Spinal cord (tissue), 10 donors: Measurements from ENCODE around the gene DLEU7. TPM values are rescaled to one million over a fixed set of nuclear protein-coding genes. Genes with fewer than 3 reads are reported as not detected.

Experiments used
- DNase-seq, 6 donors: peaks; one replicate each; pipeline versions ENCODE4 v3.0.0 to v3.0.0-alpha.2; 2013 to 2015; ENCODE audit warnings: low spot score in 6 of 6, low read depth in 4 of 6
- H3K27ac ChIP-seq: one replicate; pipeline ENCODE4 v1.5.1; 2013; ENCODE audit warnings: low read depth, low read length, control low read depth
- H3K27me3 ChIP-seq: one replicate; pipeline ENCODE4 v1.6.1; 2013; ENCODE audit warnings: low read length; ENCODE audit not compliant: control insufficient read depth, insufficient read depth
- H3K36me3 ChIP-seq: one replicate; pipeline ENCODE4 v1.6.1; 2013; ENCODE audit warnings: low read length; ENCODE audit not compliant: control insufficient read depth, insufficient read depth
- H3K4me1 ChIP-seq: one replicate; pipeline ENCODE4 v1.6.1; 2013; ENCODE audit warnings: low read length; ENCODE audit not compliant: control insufficient read depth, insufficient read depth
- H3K4me3 ChIP-seq: one replicate; pipeline ENCODE4 v1.5.1; 2013; ENCODE audit warnings: low read depth, low read length, control low read depth
- H3K9me3 ChIP-seq: one replicate; pipeline ENCODE4 v1.6.1; 2013; ENCODE audit warnings: low read length; ENCODE audit not compliant: control insufficient read depth, insufficient read depth
- WGBS: methylation state at CpG from one replicate; pipeline ENCODE4 v1.1.5; 2013; ENCODE audit warnings: missing lambda C conversion rate; ENCODE audit not compliant: insufficient coverage; 5-methylcytosine and 5-hydroxymethylcytosine counted together
- polyA plus RNA-seq, 2 donors: library from polyadenylated mRNA; unstranded; fragments of 120-200 nt; gene quantifications; one replicate each; pipeline ENCODE4 v1.2.1, GENCODE V29; 2013; ENCODE audit not compliant: insufficient read length in 2 of 2
- total RNA-seq, 2 donors: library from RNA; depleted of rRNA in 1 of 2; stranded (reverse); fragments of 120-200 nt in 1 of 2; fragments of >200 nt in 1 of 2; gene quantifications; one replicate each; pipeline versions ENCODE4 v1.2.3 to v1.2.4, GENCODE V29; 2013 to 2014
- donor health status: healthy.

The DLEU7 gene
- total and polyA plus RNA-seq, 4 donors: 3.9 to 8.8 (median 8.1) TPM

DNA sequence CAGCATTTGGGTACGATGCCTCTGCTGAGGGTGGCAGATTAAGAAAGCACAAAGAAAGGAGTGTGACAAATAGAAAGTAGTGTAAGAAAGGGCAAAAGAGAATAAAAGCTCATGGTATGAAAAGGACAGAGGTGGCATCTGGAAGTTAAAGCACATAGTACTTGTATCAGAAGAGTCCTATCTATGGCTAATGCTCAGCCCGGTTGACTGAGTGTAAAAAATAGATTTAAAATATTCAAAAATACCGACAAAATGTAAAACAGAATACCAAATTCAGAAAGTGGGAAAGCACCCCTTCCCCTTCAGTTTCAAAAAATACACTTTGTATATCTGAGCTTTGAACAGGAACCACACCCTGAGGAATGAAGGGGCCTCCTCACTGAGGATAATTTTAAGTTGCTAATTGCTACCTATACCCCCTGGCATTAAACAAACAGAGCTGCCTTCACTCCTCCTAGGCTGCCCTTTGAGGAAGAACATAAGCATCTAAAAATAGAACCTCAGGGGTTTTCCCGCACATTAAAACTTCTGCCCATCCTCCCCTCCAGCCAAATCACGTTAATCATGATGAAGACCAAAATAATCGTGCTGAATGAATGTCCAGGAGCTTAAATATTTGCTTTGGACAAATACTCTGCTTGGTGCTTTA, 43.3 kb downstream of the DLEU7 start:
- DNase-seq: no peak
- H3K4me3 ChIP-seq: no peak overlapping the region
- no peaks in the 10 kb centered on the region for H3K27me3 ChIP-seq
- H3K27ac ChIP-seq: no peak overlapping the region
- peaks cover 1% of the 10 kb centered on the region for H3K9me3 ChIP-seq
- H3K4me1 ChIP-seq: no peaks in the 10 kb centered on the region
- no peaks in the 10 kb centered on the region for H3K36me3 ChIP-seq
- WGBS: 84% methylated on average over 4 of the region's 6 CpGs

DNA sequence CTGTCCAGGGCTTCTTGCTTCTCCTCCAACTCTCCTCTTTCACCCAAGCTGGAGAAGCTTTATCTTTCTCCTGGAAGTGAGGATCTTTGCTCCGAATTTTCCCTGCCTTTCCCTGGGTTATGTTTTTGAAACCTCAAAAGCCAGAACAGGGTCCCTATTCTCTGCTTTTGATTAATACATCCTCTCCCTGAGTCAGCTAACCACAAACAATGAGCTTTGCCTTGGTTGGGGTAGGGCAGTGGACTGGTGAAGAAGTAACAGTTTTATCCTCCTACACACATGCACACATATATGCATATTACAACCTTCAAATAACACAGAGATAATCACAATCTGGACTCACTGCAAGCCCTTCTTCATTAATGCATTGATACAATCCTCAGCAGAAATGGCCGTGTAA, 44.6 kb downstream of the DLEU7 start:
- Histone ChIP-seq H3K4me1 (no peaks in the 10 kb centered on the region), H3K9me3 (no peaks in the 10 kb centered on the region), H3K27ac (no peak overlapping the region), H3K36me3 (no peaks in the 10 kb centered on the region), H3K4me3 (no peak overlapping the region), H3K27me3 (no peaks in the 10 kb centered on the region)
- DNase-seq: no peak
- 75% methylated on average over 2 of the region's 2 CpGs for WGBS

DNA sequence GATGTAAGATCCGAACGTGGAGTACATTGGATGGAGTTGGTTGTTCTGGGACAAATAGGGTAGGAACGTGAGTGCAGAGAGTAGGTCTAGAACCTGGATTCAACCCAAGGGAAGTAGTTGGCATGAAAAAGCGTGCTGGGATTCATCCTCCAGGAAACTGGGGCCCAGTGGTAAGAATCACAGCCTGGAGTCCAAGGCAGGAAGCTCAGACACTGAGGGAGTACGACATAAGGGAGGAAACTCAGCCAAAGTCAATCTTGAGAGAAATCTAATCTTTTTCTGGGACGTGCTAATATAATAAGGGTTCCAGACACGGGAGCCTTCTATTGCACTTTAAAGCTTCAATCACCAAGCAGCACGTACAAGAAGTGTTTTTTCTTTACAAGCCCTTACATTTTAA, 46.4 kb downstream of the DLEU7 start:
- peak in 1 of 6 donors; percentile 47 for DNase-seq
- H3K9me3 ChIP-seq: no peaks in the 10 kb centered on the region
- H3K36me3 ChIP-seq: no peaks in the 10 kb centered on the region
- WGBS: 80% methylated on average over 5 of the region's 8 CpGs
- H3K27me3 ChIP-seq: no peaks in the 10 kb centered on the region
- H3K4me3 ChIP-seq: no peak overlapping the region
- H3K4me1 ChIP-seq: no peaks in the 10 kb centered on the region
- no peak overlapping the region for H3K27ac ChIP-seq

DNA sequence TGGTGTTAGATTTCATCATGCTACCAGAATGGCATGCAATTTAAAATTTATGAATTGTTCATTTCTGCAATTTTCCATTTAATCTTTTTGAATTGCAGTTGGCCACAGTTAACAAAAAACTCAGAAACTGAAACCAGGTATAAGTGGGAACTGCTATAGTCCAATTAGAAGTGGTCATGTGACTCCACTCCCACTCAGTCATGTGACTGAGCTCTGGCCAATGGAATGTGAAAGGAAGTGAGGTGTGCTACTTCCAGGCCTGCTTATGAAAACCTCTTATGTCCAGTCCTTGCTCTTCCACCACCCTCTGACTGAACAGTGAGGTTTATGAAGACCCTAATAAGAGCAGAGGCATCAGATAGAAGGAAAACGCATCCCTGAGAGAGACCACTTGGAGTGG, 47.0 kb downstream of the DLEU7 start:
- no CpG with 5 or more reads among the region's 1 CpG for WGBS
- Histone ChIP-seq H3K27ac (no peak overlapping the region), H3K27me3 (no peaks in the 10 kb centered on the region), H3K36me3 (no peaks in the 10 kb centered on the region), H3K4me1 (no peaks in the 10 kb centered on the region), H3K9me3 (no peaks in the 10 kb centered on the region), H3K4me3 (no peak overlapping the region)
- DNase-seq: no peak

DNA sequence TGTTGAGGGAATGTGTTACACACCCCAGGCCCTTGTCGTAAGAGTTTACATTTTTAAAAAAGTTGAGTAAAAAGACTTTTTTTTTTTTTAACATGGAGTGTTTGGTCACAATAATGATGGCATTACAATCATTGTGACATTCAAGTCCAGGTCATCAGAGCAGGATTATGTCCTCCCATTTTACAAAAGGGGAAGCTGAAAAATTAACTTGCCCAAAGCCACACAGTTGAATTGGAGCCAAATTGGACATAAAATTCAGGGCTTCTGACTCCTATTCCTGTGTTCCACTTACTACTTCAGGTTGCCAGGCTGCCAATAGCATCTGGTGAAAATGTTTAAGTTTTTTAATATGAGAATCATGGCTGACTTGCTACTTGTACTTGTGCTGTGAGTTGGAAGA, 49.3 kb downstream of the DLEU7 start:
- no CpG with 5 or more reads among the region's 1 CpG for WGBS
- Histone ChIP-seq H3K9me3 (no peaks in the 10 kb centered on the region), H3K4me3 (no peak overlapping the region), H3K27me3 (no peaks in the 10 kb centered on the region), H3K4me1 (no peaks in the 10 kb centered on the region), H3K36me3 (no peaks in the 10 kb centered on the region), H3K27ac (no peak overlapping the region)
- no peak for DNase-seq

DNA sequence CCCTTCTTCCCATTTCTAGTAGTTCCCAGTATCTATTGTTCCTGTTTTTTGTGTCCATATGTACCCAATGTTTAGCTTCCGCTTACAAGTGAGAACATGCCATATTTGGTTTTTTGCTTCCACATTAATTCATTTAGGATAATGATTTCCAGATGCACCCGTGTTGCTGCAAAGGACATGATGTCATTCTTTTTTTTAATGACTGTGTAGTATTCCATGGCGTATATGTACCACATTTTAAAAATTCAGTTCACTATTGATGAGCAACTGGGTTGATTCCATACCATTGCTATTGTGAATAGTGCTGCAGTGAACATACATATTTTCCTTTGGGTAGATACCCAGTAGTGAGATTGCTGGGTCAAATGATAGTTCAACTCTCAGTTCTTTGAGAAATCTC, 50.5 kb downstream of the DLEU7 start:
- H3K9me3 ChIP-seq: no peaks in the 10 kb centered on the region
- H3K36me3 ChIP-seq: no peaks in the 10 kb centered on the region
- H3K27me3 ChIP-seq: no peaks in the 10 kb centered on the region
- DNase-seq: no peak
- no peaks in the 10 kb centered on the region for H3K4me1 ChIP-seq
- H3K4me3 ChIP-seq: no peak overlapping the region
- WGBS: no CpG with 5 or more reads among the region's 3 CpGs
- no peak overlapping the region for H3K27ac ChIP-seq

DNA sequence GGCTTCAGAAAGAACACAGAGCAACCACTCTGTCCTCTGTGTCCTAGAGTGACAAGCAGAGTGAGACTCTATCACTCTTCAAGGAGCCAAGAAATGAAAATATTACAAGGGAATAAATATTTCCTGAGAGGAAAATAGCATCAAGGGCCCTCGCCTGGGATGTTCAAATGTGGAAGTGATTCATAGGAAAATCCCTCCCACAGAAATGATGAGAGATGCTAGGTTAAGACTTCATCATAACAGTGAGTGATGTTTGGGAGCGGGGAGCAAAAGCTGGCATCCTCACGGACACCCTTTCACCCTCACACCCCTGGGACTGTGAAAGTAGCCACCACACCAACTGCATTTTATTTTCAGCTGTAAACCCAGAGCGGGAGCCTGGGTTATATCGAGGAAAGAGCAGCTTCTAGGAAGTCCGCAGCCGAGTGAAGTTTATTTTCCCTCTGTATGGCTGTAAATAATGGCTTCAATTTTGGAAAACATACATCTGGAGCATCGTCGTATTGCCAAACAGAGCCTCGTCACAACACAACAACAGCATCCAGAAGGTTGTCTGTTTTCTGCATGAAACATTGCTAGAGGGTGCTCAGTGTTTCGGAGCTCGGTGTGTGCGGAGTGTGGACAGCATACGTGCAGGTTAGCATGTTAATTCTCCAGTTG, 54.8 kb downstream of the DLEU7 start:
- no peak overlapping the region for H3K27ac ChIP-seq
- no peaks in the 10 kb centered on the region for H3K36me3 ChIP-seq
- H3K4me3 ChIP-seq: no peak overlapping the region
- no peaks in the 10 kb centered on the region for H3K4me1 ChIP-seq
- no peaks in the 10 kb centered on the region for H3K27me3 ChIP-seq
- DNase-seq: no peak
- H3K9me3 ChIP-seq: no peaks in the 10 kb centered on the region
- 92% methylated on average over 10 of the region's 14 CpGs for WGBS

DNA sequence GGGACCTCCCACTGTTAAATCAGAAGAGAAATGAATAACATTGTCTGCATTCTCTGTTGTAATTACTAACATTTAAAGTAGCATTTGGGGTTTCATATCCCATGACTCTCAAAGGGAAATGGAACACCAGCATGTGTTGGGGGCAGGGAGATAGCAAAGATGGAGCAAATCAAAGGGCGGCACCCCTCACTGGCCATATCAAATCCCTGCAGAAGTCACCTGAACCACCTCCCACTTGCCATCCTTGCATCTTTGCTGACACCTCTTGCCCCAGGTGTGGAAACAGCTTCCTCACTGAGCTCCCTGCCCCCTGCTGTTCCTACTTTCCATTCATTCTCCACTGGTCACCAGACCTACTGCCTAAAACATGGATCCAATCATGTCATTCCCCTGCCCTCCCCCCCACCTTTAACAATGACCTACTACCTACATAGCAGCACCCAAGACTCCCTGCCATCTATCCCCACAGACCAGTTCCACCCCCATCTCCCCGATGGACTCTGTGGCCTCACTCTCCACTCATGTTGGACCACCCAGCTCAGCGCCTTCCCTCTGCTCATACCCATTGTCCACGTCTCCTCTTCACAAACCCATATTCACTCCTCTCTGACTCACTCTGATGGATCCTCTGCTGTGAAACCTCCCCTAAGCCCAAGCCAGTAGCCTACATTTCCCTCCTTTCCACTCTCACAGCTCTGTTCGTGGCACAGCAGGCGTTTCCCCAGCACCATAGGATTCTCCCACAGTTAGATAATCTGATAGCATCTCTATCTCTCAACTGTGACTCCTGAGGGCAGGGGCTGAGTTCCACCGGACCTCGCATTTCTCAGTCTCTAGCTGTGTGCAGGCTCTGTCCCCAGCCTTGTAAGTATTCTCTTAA, 55.9 kb downstream of the DLEU7 start:
- Histone ChIP-seq H3K27ac (no peak overlapping the region), H3K4me3 (no peak overlapping the region), H3K27me3 (no peaks in the 10 kb centered on the region), H3K9me3 (no peaks in the 10 kb centered on the region), H3K36me3 (no peaks in the 10 kb centered on the region), H3K4me1 (no peaks in the 10 kb centered on the region)
- WGBS: 94% methylated on average over 8 of the region's 8 CpGs
- no peak for DNase-seq

DNA sequence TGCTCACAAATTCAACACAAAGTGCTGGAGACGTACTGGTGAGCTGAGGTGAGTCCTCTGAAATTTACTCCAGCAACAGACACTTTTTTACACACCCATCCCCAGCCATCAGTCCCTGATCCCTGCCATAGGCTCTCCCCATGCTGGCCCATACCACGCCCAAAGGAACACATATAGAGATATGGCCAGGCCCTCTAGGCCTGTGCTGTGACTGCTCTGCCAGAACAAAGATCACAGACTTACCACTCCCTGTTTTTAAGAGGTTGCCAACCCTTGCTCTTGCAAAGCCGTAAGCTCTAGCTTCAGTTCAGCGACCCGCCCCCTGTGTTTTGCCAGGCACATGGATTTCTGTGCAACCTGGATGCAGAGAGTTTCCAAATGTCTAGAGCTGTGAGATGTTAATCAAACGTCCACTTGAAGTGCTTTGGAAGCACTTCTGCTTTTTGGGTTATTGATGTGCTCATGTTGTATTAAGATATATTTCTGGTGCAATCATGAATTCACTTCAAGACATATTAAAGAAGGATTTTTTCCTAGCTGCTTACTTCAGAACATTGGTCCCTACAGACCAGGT, 59.7 kb downstream of the DLEU7 start:
- WGBS: 91% methylated on average over 4 of the region's 6 CpGs
- Histone ChIP-seq H3K27ac (no peak overlapping the region), H3K36me3 (no peaks in the 10 kb centered on the region), H3K9me3 (no peaks in the 10 kb centered on the region), H3K4me1 (no peaks in the 10 kb centered on the region), H3K27me3 (no peaks in the 10 kb centered on the region), H3K4me3 (no peak overlapping the region)
- DNase-seq: peak in 1 of 6 donors; percentile 2
